Activated CD8-positive, alpha-beta T cell treated with anti-CD3 and anti-CD28 coated beads, Interleukin-2, amount 10 ng/mL, durations not matched to agents 7 days and 5 days (primary cell): ENCODE measurements around the gene GGT6. TPM values are rescaled to one million over a fixed set of nuclear protein-coding genes. Genes with fewer than 3 reads are reported as not detected.

Source experiments
- ATAC-seq: fragments of 150-1000 bp; cut with Tn5 transposase; one replicate; pipeline ENCODE4 v1.10.0; 2021; ENCODE audit warnings: moderate library complexity
- CTCF ChIA-PET: fragments of 350-600 bp; sonication (Branson Sonifier 250); formaldehyde crosslinking; loops from one replicate; lab custom pipeline; 2021; ENCODE audit warnings: antibody characterized with exemption; lab: Charles Lee
- POLR2A ChIA-PET: fragments of 350-600 bp; sonication (Branson Sonifier 250); formaldehyde crosslinking; loops from one replicate; lab custom pipeline; 2021; ENCODE audit warnings: antibody characterized with exemption; lab: Charles Lee
- DNase-seq: peaks from one replicate; pipeline ENCODE4 v3.0.0-alpha.2; 2020
- H3K27ac Mint-ChIP-seq: one replicate; pipeline ENCODE4 v1.8.0; 2021; ENCODE audit warnings: mild to moderate bottlenecking, mixed read lengths
- H3K27me3 Mint-ChIP-seq: one replicate; pipeline ENCODE4 v1.8.0; 2021; ENCODE audit warnings: low read depth, mixed read lengths
- H3K36me3 Mint-ChIP-seq: one replicate; pipeline ENCODE4 v1.8.0; 2021; ENCODE audit warnings: low read depth, mixed read lengths
- H3K4me1 Mint-ChIP-seq: one replicate; pipeline ENCODE4 v1.8.0; 2021; ENCODE audit warnings: low read depth, mixed read lengths
- H3K4me3 Mint-ChIP-seq: one replicate; pipeline ENCODE4 v1.8.0; 2021; ENCODE audit warnings: mild to moderate bottlenecking, mixed read lengths
- H3K9me3 Mint-ChIP-seq: one replicate; pipeline ENCODE4 v1.8.0; 2022; ENCODE audit warnings: mixed read lengths; ENCODE audit not compliant: insufficient read depth
- total RNA-seq, 2 experiments: library from RNA; stranded (reverse); gene quantifications; one replicate each; pipeline ENCODE4 v1.2.3, GENCODE V29; 2021

The GGT6 gene
- total RNA-seq, 2 experiments from 2014 or later, result not detected

DNA sequence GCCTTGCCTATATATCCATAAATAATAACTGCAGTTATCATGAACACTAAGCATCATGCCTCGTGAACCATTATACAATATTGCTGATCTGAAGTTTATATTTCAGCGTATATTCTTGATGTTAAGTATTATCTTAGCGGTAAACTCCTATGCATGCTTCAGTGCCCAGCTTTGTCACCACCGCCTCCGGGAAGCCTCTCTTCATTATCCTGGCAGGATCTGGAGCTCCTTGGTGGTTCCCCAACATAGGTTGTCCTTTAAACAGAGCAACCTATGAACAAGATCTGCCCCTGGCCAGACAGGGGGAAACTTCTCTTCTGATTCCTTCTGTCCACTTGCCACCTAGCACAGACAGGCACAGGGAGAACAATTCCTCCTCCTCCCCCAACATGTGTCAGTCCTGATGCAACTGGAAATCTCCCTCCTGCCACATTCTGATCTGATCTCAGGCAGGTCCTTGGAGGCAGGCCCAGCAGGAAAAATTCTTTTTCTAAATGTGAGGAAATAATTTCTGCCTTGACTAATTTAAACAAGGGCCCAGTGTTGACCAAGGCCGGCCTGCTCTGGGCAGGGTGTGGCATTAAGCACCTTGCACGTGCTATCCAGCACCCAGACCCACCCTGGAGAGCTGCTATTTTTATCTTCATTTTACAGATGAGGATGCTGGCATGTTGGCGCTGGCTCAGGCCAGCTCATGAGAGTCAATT lies 39.3 kb downstream of the GGT6 start:
- CTCF ChIA-PET, result no interaction called here
- Mint-ChIP-seq H3K27me3 (peaks cover 2% of the 10 kb centered on the region), H3K36me3 (no peaks in the 10 kb centered on the region), H3K4me1 (peaks cover 3% of the 10 kb centered on the region), H3K9me3 (no peaks in the 10 kb centered on the region), H3K27ac (no peak overlapping the region), H3K4me3 (no peak overlapping the region)
- no peak for DNase-seq
- ATAC-seq, result no peak
- POLR2A ChIA-PET, result no interaction called here

DNA sequence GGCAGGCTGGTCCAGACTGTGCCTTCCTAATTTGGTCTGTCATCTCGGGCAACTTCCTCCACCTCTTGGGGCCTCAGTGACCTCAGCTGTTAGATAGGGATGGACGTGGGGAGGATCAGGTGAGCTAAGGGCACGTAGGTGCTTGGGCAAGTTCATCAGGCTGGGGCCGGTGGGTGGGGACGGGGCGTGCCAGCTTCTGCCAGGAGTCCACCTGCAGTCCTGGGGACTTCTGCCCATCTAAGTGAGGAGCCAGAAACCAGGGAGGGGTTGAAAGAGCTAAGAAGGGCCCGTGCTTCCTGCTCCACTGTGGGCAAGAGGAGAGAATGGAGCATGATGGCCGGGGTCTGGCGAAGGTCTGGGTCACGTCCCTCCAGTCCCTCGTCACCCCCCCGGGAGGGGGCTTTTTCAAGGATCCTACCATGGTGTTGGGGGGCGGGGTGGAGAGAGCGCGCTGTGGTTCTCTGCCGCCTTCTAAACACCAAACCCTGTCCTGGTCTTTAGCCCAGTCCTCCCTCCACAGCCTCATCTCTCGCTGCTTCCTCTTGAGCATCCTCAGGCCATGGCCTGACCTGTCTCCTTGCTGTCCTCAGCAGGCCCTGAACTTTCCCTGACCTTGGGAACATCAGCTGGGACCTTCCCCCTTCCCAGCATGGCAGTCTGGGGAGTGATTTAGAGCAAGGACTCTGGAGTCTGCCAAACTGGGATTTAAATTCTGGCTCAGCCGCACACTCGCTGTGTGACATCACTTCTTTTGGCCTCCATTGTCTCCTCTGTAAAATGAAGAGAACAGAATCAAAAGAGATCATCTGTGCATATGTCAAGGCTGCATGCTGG lies 40.1 kb downstream of the GGT6 start:
- Mint-ChIP-seq H3K27me3 (peaks cover 2% of the 10 kb centered on the region), H3K9me3 (no peaks in the 10 kb centered on the region), H3K4me3 (no peak overlapping the region), H3K4me1 (peaks cover 3% of the 10 kb centered on the region), H3K27ac (no peak overlapping the region), H3K36me3 (no peaks in the 10 kb centered on the region)
- ChIA-PET CTCF (no interaction called here), POLR2A (no interaction called here)
- no peak for DNase-seq
- ATAC-seq, result no peak

DNA sequence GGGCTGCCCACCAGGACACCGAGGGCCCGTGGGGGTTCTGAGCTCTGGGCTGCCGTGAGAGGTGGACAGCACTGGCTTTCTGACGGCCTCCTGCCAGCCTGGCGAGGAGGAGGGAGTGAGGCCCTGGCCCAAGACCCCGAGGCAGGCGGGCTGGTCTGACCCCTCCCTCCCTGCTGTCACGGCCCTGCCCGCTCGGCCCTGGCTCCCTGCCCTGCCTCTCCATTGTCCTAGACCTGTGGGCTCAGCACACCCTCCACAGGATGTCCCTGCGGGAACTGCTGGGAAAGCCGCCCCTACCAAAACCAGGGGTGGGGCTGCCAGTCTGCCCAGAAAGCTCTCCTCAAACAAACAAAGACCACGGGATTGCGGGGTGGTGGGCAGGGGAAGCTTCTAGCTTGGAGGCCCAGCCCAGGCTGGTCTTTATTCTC lies 41.0 kb downstream of the GGT6 start:
- no peak for ATAC-seq
- H3K36me3 Mint-ChIP-seq, result no peaks in the 10 kb centered on the region
- H3K27ac Mint-ChIP-seq, result no peak overlapping the region
- H3K27me3 Mint-ChIP-seq, result peaks cover 2% of the 10 kb centered on the region
- POLR2A ChIA-PET, result no interaction called here
- H3K9me3 Mint-ChIP-seq, result no peaks in the 10 kb centered on the region
- peaks cover 3% of the 10 kb centered on the region for H3K4me1 Mint-ChIP-seq
- no peak for DNase-seq
- CTCF ChIA-PET, result no interaction called here
- no peak overlapping the region for H3K4me3 Mint-ChIP-seq

DNA sequence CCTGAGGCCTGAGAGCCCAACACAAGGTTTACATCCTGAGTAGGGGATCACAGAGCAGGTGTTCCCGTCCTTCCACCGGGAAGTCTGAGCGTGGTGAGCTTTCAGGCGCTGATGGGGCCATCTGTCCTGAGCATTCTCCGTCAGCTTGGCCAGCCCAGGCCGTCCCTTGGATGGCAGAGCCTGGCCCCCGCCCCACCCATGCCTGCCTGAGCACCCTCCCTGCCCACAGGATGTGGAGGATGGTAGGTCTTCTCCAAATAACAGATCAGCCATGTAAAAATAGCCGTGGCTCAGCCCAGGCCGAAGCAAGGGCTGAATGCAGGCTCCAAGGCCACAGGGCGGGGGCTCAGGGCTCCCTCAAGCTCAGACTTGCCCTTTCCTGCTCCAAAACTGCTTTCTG lies 41.5 kb downstream of the GGT6 start:
- CTCF ChIA-PET, result no interaction called here

DNA sequence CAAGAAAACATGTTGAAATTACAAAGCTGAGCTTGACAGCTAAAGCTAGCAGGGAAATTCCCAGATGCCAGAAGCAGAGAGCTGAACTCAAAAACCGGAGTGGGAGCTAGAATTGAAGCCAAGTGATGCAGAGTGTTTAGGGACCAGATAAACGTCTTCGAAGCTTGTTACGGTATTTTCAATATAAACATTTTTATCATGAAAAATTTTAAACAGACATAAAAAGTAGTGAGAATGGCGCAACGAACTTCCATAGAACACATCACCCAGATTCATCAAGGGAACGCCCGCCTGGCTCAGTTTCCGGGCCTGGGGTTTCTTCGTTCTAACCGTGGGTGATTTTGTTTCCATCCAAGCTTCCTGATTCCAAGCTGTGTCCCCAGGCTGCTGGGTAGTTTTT lies 43.6 kb downstream of the GGT6 start:
- H3K4me3 Mint-ChIP-seq, result no peak overlapping the region
- H3K27ac Mint-ChIP-seq, result no peak overlapping the region
- H3K9me3 Mint-ChIP-seq, result no peaks in the 10 kb centered on the region
- CTCF ChIA-PET, result interaction anchor here (2.5 kb wide), 1 partner anchor 51 kb away, joined by 9 read pairs; no protein-coding TSS in a partner anchor
- peaks cover 3% of the 10 kb centered on the region for H3K4me1 Mint-ChIP-seq
- POLR2A ChIA-PET, result interaction anchor here (0.9 kb wide), 1 partner anchor 12 kb away, joined by 3 read pairs; no protein-coding TSS in a partner anchor
- H3K27me3 Mint-ChIP-seq, result peaks cover 2% of the 10 kb centered on the region
- ATAC-seq, result no peak
- no peaks in the 10 kb centered on the region for H3K36me3 Mint-ChIP-seq
- no peak for DNase-seq

More for the DNA sequence above, 41.5 kb downstream of the GGT6 start:
- H3K9me3 Mint-ChIP-seq, result no peaks in the 10 kb centered on the region
- no peak overlapping the region for H3K4me3 Mint-ChIP-seq
- H3K4me1 Mint-ChIP-seq, result peaks cover 3% of the 10 kb centered on the region
- H3K27ac Mint-ChIP-seq, result no peak overlapping the region
- no peak for DNase-seq
- POLR2A ChIA-PET, result no interaction called here
- no peak for ATAC-seq
- no peaks in the 10 kb centered on the region for H3K36me3 Mint-ChIP-seq
- H3K27me3 Mint-ChIP-seq, result peaks cover 2% of the 10 kb centered on the region

DNA sequence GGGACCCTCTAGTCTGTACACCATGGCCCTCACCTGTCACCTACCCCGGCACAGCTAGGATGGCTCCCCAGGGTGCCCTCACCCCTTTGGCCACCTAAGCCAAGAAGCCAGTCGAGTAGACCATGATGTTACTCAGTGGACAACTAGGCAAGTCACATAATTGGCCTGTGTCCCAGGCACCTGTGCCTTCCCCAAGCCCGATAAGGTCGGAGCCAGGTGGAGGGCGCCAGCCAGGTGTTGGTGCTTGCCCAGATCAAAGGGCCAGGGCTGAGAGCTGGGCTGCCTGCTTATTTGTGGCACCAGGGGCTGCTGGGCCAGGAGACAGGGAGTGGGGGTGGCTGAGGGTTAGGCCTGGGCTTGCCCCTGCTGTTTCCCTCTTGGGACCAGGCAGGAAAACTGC lies 44.9 kb downstream of the GGT6 start:
- H3K4me3 Mint-ChIP-seq, result no peak overlapping the region
- ATAC-seq (no peak), DNase-seq (no peak)
- peaks cover 7% of the 10 kb centered on the region for H3K4me1 Mint-ChIP-seq
- H3K27me3 Mint-ChIP-seq, result peaks cover 2% of the 10 kb centered on the region
- H3K9me3 Mint-ChIP-seq, result no peaks in the 10 kb centered on the region
- no peaks in the 10 kb centered on the region for H3K36me3 Mint-ChIP-seq
- ChIA-PET CTCF (no interaction called here), POLR2A (no interaction called here)
- H3K27ac Mint-ChIP-seq, result no peak overlapping the region

DNA sequence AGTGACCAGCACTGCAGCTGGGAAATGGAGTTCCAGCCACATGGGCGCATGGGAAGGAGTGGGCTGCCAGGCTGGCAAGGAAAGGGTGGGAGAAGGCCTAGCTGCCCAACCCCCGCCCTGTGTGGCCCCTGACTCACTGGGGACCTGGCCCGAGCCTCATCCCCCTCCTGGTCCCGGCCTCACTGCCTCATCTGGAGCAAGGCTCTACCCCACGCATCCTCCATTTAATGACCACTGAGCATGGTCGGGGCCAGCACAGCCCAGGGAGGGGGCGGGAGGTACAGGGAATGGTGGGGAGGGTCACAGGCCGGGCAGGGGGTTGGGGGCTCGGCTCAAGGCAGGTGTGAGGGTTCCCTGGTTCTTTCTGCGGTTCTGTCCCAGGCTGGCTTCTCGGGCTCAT lies 45.6 kb downstream of the GGT6 start:
- Mint-ChIP-seq H3K4me3 (no peak overlapping the region), H3K36me3 (no peaks in the 10 kb centered on the region), H3K4me1 (peaks cover 14% of the 10 kb centered on the region), H3K27ac (peak overlapping the region; percentile 39), H3K9me3 (no peaks in the 10 kb centered on the region), H3K27me3 (peaks cover 2% of the 10 kb centered on the region)
- ChIA-PET POLR2A (no interaction called here), CTCF (no interaction called here)
- DNase-seq (no peak), ATAC-seq (no peak)

DNA sequence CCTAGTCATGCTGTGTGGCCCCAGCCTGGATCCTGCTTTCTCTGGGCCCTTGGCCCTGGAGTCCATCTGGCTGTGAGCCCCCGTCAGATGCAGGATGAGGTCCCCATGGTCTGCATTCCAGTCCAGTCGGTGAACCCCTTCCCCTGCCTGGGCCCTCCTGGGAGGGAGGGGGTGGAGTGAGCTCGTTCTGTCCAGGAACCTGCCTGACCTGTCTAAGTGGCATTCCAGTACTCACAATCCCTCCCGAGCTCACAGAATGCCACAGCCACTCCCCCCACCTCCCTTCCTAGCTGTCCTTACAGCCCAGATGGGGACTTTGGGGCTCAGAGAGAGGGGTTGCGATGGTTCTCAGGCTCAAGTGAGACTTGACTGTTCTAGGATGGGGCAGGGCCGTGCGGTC lies 46.2 kb downstream of the GGT6 start:
- CTCF ChIA-PET, result no interaction called here
- no peaks in the 10 kb centered on the region for H3K9me3 Mint-ChIP-seq
- H3K4me3 Mint-ChIP-seq, result no peak overlapping the region
- no peak for DNase-seq
- ATAC-seq, result no peak
- H3K36me3 Mint-ChIP-seq, result no peaks in the 10 kb centered on the region
- H3K4me1 Mint-ChIP-seq, result peaks cover 19% of the 10 kb centered on the region
- H3K27me3 Mint-ChIP-seq, result peaks cover 2% of the 10 kb centered on the region
- POLR2A ChIA-PET, result no interaction called here
- H3K27ac Mint-ChIP-seq, result peak overlapping the region; percentile 39

DNA sequence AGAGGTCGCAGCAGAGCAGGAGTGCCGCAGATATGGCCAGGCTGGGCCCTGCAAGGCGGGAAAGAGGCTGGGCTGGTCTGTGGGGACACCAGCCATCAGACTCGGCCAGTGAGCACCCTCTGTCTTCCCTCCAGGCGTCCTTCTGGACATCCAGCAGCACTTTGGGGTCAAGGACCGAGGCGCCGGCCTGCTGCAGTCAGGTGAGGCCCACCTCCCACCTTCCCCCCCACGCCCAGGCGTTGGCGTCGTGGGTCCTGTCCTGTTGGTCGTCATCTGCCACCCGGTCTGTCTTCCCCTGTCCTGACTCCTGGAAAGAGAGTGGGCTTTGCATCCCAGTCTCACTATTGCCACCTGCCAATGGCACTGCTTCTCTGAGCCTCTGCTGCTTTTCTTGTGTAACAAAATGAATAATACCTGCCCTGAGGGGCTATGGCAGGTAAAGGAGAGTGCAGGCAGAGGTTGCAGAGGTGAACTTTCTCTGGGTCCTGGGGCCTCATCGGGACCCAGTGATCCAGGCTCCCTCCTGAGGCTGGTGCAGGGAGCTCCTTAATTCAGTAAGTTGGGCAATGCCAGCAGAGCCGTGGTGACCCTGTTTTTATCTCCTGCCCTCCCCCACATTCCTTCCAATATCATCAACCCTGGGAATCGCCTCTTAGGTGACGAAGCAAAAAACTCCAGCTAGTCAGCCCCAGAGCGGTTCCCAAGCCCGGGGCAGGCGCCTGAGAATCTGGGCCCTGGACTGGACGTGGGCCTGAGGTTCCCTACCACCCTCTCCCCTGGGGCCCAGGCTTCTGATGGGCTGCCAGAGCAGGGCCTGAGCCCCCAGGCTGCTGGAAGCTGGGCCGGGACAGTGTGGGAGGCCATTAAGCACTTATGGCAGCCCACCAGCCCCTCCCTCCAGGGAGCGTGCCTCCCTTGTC lies 47.0 kb downstream of the GGT6 start:
- H3K4me1 Mint-ChIP-seq, result peaks cover 28% of the 10 kb centered on the region
- CTCF ChIA-PET, result no interaction called here

DNA sequence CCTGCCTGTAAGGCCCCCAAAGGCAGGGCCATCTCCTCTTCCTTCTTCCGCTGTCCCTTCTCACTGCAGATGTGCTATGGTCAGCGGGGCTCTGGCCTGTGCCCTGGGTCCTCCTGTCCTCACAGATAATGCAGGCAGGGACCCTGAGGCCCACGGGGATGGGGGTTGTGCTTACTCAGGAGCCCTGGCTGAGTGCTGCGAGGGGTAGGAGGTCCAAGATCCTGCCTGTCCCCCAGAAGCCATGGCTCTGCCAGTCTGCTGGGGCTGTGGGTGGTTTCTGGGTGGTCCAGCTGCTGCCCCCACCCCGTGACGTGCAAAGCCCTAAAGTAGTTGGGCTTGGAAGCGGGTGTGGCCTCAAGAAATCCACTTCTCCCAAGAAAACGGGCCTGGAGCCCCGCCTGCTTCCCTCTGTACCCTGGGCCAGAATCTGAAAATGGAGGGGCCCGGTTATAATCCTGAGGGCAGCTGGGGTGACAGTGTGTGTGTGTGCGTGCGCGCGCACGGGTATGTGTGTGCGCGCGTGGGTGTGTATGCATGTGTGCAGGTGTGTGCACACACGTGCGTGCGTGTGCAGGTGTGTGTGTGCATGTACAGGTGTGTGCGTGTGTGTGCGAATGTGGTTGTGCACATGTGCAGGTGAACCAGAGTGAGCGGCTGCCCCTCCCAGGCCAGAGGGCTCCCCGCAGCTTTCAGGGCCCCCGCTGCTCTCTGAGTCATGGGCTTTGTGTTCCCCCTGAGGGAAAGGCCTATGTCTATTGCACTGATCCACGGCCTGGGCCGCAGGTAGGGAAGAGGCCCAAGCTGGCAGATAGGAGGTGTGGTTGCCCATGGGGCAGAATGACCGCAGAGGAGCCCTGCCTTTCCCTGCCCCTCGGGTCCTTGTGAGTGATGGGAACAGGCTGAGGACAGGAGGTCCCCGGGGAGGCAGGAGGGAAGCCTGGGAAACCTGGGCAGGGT lies 47.9 kb downstream of the GGT6 start:
- Mint-ChIP-seq H3K27ac (no peak overlapping the region), H3K9me3 (no peaks in the 10 kb centered on the region), H3K4me1 (peaks cover 34% of the 10 kb centered on the region), H3K36me3 (no peaks in the 10 kb centered on the region), H3K27me3 (no peaks in the 10 kb centered on the region), H3K4me3 (no peak overlapping the region)
- DNase-seq, result no peak
- CTCF ChIA-PET, result no interaction called here
- no peak for ATAC-seq
- POLR2A ChIA-PET, result no interaction called here

More for the DNA sequence above, 47.0 kb downstream of the GGT6 start:
- H3K27me3 Mint-ChIP-seq, result peaks cover 2% of the 10 kb centered on the region
- no peaks in the 10 kb centered on the region for H3K9me3 Mint-ChIP-seq
- POLR2A ChIA-PET, result no interaction called here
- H3K36me3 Mint-ChIP-seq, result no peaks in the 10 kb centered on the region
- ATAC-seq, result no peak
- no peak overlapping the region for H3K27ac Mint-ChIP-seq
- H3K4me3 Mint-ChIP-seq, result no peak overlapping the region
- DNase-seq, result no peak
